HG03342 (cell line): Measurements from ENCODE around the gene MYOM3.

Experiments used
- ATAC-seq: cut with Tn5 transposase; IDR thresholded peaks from one replicate; pipeline ENCODE4 v1.9.1; 2021; ENCODE audit warnings: mild to moderate bottlenecking, moderate library complexity; ENCODE audit not compliant: unreplicated experiment

The MYOM3 gene

DNA sequence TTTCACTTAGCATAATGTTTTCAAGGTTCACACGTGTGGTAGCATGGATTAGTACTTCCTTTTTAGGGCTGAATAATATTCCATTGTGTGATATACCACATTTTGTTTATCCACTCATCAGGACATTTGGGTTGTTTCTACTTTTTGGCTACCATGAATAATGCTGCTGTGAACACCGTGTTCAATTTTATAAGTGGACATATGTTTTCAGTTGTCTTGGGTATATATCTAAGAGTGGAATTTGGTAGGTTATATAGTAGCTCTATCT lies 27.2 kb upstream of the MYOM3 start:
- ATAC-seq, result no peak

GRCh38 chr1:24138476-24139221 lies 26.7 kb upstream of the MYOM3 start:
- ATAC-seq, result no peak

GRCh38 chr1:24136956-24137539 lies 25.1 kb upstream of the MYOM3 start:
- no peak for ATAC-seq

GRCh38 chr1:24134376-24134775 lies 22.4 kb upstream of the MYOM3 start:
- no peak for ATAC-seq

GRCh38 chr1:24133819-24134218 lies 21.9 kb upstream of the MYOM3 start:
- no peak for ATAC-seq

GRCh38 chr1:24130385-24130784 lies 18.4 kb upstream of the MYOM3 start:
- ATAC-seq, result no peak

GRCh38 chr1:24127801-24128363 lies 15.9 kb upstream of the MYOM3 start:
- ATAC-seq, result no peak

DNA sequence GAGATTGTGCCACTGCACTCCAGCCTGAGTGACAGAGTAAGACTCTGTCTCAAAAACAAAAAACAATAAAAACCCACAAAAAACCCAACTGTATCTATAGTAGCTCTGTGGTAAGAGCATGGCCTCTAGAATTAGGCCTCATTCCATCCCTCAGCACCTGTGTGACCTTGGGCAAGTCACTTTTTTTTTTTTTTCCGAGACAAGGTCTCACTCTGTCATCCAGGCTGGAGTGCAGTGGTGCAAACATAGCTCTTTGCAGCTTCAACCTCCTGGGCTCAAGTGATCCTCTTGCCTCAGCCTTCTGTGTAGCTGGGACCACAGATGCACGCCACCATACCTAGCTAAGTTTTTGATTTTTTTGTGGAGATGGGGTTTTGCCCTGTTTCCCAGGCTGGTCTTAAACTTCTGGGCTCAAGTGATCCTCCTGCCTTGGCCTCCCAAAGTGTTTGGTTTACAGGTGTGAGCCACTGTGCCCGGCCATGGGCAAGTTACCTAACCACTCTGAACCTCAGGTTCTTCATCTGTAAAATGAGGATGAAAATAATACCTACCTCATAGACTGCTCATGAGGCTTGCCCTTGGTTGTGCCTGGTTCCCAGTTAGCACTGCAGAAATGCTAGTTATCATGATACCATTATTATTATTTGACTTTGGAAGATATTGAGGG lies 15.3 kb upstream of the MYOM3 start:
- no peak for ATAC-seq

GRCh38 chr1:24126672-24127023 lies 14.7 kb upstream of the MYOM3 start:
- ATAC-seq, result no peak

DNA sequence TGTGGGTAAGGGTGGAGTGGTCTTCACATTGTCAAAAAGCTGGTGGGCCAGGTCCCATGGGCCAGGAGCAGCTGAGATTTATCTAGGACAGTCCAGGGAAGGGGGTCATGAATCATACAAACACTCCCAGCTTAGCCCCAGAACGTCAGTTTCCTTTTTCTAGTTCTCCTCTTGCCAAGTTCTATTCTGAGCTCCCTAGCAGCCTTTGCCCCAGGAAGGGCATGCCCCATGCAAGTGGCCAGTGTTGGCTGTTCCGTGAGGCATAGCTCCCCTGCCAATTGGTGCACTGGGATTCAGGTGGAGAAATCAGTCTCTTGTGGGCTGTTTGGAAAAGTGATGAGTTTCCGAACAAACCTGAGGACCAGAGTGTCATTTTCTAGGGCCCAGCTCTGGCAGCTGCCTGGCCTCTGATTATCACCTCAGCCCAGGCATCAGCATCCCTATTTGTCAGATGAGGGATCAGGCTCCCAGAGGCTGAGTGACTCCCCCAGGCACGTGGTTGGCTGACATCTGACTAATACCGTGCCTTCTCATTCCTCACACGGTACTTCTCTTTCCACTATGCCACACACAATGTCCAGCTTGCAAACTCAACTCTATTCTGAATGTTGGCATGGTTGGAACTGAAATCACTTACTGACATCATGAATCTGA lies 14.2 kb upstream of the MYOM3 start:
- no peak for ATAC-seq

DNA sequence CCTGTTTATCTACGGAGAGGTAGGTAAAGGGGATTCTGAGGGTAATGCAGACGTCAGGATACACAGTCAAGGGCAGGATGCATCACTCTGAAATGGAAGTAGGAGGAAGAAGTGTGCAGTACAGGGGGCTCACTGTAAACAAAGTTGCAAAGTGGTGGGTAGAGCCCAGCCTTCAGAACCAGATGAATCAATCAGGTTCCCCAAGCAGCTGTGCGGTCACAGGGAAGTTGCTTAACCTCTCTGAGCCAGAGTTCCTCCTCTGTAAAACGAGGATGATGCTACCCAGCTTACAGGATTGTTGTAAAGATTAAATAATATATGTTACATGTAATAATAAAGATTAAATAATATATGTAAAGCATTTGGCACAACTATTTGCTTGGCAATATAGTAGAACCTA lies 13.5 kb upstream of the MYOM3 start:
- no peak for ATAC-seq

- no peak for ATAC-seq
Observed at GRCh38 chr1:24124980-24125379, 13.0 kb upstream of the MYOM3 start.

GRCh38 chr1:24123611-24124010 lies 11.7 kb upstream of the MYOM3 start:
- ATAC-seq, result no peak

GRCh38 chr1:24122776-24123175 lies 10.8 kb upstream of the MYOM3 start:
- ATAC-seq, result no peak

DNA sequence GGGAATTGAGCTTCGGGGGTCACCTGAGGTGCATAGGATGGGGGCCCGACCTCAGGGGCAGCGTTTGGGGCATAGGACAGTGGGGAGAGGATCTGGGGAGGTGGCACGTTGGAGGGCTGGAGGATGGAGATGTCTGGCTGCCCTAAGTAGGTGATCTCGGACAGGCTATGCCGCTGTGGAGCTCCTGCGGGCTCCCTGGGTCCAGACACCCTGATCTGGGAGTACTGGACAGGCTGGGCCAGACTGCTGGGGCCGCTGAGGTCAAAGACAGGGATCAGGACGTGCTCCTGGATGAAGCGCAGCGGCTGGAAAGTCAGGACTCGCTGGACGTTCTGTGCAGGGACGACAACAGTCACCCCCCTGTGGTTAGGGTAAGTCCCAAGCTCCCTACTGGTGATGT lies 9.5 kb upstream of the MYOM3 start:
- no peak for ATAC-seq

- no peak for ATAC-seq
Observed at GRCh38 chr1:24120965-24121364, 9.0 kb upstream of the MYOM3 start.

DNA sequence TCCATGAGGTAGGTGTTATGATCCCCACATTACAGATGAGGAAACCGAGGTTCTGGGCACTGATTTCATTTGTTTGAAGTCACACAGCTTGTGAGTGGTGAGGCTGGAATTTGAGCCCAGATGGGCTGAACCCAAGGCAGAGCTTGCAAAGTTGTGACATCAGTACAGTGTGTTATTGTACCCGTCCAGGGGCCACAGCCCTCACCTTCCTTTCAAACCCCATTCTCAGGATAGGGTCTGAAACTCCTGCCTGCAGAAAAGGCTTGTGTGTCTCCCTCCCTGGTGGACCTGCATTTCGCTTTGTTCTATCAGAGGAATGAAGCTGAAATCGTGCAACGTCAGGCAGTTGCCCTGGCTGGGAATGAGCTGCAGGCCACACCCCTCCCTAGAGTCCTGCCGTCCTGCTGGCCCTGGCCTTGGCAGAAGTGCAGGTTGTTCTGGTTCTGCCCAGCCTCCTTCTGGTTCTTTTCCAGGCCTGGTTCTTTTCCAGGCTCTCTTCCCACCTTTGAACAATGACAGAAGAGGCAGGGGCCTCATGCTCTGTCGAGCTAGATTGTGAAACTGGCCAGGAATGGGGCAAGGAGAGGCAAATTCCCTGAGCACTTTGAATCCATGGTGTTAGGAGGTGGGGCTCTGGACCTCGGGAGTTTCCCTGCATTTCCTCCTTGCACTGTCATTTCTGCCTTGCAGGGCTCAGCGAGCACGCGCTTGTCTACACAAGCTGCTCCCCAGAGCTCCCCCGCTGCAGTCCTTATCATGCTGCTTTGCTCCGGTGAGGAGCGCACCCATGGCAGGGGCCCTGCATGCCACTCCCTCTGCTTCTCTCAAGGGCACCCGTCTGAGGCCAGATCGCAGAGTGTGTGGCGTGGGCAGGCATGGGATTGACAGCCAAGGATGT lies 8.2 kb upstream of the MYOM3 start:
- no peak for ATAC-seq

DNA sequence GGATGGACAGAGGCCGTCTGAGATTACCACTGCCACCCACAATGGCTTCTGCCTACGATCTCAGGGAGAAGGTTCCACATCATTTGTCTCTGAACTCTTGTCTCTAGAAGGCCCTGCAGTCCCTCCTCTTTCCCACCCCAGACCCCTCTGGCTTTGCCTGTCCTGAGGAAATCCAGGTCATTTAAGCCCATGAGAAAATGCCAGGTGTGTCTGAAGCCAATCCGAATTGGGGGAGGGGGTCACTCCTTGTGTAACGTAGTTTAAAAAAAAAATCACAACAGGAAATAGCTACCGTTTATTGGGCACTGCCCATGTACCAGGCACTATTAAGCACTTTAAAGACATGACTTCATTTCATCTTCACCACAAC lies 7.5 kb upstream of the MYOM3 start:
- ATAC-seq, result no peak

GRCh38 chr1:24118410-24119242 lies 6.7 kb upstream of the MYOM3 start:
- no peak for ATAC-seq
